ENCODE results near the gene MCMBP. TPM values are rescaled to one million over a fixed set of nuclear protein-coding genes. Genes with fewer than 3 reads are reported as not detected.

Gene MCMBP
- total RNA-seq, 1 donor from 2014 or later = 24.5 TPM

DNA sequence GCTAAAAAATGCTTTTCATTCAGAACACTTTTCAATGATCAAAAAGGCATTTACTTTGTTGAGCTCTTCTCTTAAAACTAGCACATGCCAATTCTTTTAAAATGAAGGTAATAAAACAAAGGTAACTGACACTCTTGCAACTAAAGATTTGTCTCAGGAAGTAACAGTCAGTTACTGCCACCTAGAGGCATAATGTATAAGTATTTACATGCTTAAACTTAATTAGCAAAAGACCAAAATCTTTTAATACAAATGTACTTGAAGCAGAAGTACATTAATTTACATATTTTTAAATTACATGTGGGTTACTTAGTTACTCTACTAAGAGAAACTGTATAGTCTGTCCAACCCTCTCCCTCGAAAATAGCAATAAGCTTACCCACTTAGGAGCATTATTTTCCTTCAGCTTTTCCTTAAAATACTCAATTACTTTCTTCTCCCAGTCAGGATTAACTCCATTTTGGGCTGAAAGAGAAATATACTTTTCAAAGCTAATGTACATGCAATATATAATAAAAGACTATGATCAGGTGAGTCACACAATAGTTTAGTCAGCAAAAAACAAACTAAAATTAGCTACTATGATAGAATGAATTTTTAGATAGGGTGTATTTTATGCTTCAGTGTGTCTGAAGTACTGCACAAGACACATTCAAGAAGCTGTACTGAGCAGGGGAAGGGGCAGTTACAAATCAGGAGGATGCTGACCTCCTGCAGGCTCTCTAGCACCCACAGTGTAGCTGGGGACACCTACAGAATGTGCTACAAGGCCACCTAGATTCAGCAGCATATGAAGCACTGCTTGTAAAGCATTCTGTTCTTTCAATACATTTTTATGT lies 13.0 kb downstream of the MCMBP start:
- no peak overlapping the region for H3K4me3 ChIP-seq
- TF ChIP-seq CTCF (IDR thresholded peaks at IDR 0.05; ENCODE audit: borderline replicate concordance) = peak; percentile 75
- intact Hi-C loops (cut with micrococcal nuclease) = loop anchor here (5.0 to 10.0 kb wide), 2 partner anchors 107 to 175 kb away; no protein-coding TSS in a partner anchor
- no peak for DNase-seq
- H3K4me1 ChIP-seq = peaks cover 7% of the 10 kb centered on the region
- H3K36me3 ChIP-seq = peaks cover 40% of the 10 kb centered on the region
- H3K27ac ChIP-seq (replicated peaks) = no peak overlapping the region
- H3K27me3 ChIP-seq (ENCODE audit: low read depth) = no peaks in the 10 kb centered on the region
- peaks cover 4% of the 10 kb centered on the region for H3K9me3 ChIP-seq (replicated peaks)

GRCh38 chr10:119858063-119858462 lies 14.6 kb downstream of the MCMBP start:
- no peak for TF ChIP-seq CTCF (IDR thresholded peaks at IDR 0.05; ENCODE audit: borderline replicate concordance)
- peaks cover 52% of the 10 kb centered on the region for H3K36me3 ChIP-seq
- no peaks in the 10 kb centered on the region for H3K27me3 ChIP-seq (ENCODE audit: low read depth)
- DNase-seq = no peak
- no peaks in the 10 kb centered on the region for H3K9me3 ChIP-seq (replicated peaks)
- H3K4me3 ChIP-seq = no peak overlapping the region
- peaks cover 7% of the 10 kb centered on the region for H3K4me1 ChIP-seq
- no peak overlapping the region for H3K27ac ChIP-seq (replicated peaks)
- intact Hi-C loops (cut with micrococcal nuclease) = loop anchor here (5.0 to 10.0 kb wide), 2 partner anchors 106 to 173 kb away; no protein-coding TSS in a partner anchor

DNA sequence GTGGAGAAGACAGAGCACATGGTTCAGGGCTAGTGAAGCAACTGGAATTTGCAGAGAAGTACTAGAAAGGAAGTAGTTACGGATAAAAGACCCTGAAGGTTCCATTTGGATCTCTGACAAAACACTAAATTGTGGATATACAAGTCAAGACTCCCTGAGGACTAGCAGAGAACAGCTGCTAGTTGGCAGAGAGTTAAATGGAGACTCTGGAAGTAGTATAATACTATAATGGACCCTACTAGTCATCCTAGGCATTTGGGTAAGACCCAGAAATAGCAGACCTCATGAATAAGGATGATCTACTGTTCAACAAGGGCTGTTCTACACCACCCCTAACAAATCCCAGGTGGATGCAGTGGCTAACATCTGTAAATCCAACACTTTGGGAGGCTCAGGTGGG lies 19.1 kb downstream of the MCMBP start:
- no peak for TF ChIP-seq CTCF (IDR thresholded peaks at IDR 0.05; ENCODE audit: borderline replicate concordance)
- H3K36me3 ChIP-seq = peaks cover 90% of the 10 kb centered on the region
- H3K9me3 ChIP-seq (replicated peaks) = no peaks in the 10 kb centered on the region
- no peaks in the 10 kb centered on the region for H3K27me3 ChIP-seq (ENCODE audit: low read depth)
- intact Hi-C loops (cut with micrococcal nuclease) = loop anchor here (10.0 kb wide), 1 partner anchor 169 kb away; no protein-coding TSS in a partner anchor
- H3K27ac ChIP-seq (replicated peaks) = no peak overlapping the region
- H3K4me3 ChIP-seq = no peak overlapping the region
- no peak for DNase-seq
- peaks cover 7% of the 10 kb centered on the region for H3K4me1 ChIP-seq

- Histone ChIP-seq H3K4me1 (peaks cover 7% of the 10 kb centered on the region), H3K36me3 (peaks cover 90% of the 10 kb centered on the region), H3K4me3 (no peak overlapping the region), H3K9me3 (replicated peaks) (no peaks in the 10 kb centered on the region), H3K27me3 (ENCODE audit: low read depth) (no peaks in the 10 kb centered on the region), H3K27ac (replicated peaks) (no peak overlapping the region)
- intact Hi-C loops (cut with micrococcal nuclease) = loop anchor here (10.0 kb wide), 1 partner anchor 168 kb away; no protein-coding TSS in a partner anchor
- no peak for DNase-seq
- TF ChIP-seq CTCF (IDR thresholded peaks at IDR 0.05; ENCODE audit: borderline replicate concordance) = no peak
These were observed 19.8 kb downstream of the MCMBP start for GRCh38 chr10:119852822-119853221.

- DNase-seq = no peak
- Histone ChIP-seq H3K27me3 (ENCODE audit: low read depth) (no peaks in the 10 kb centered on the region), H3K4me1 (peaks cover 7% of the 10 kb centered on the region), H3K27ac (replicated peaks) (no peak overlapping the region), H3K9me3 (replicated peaks) (no peaks in the 10 kb centered on the region), H3K36me3 (peaks cover 92% of the 10 kb centered on the region), H3K4me3 (no peak overlapping the region)
- intact Hi-C loops (cut with micrococcal nuclease) = loop anchor here (10.0 kb wide), 1 partner anchor 167 kb away; no protein-coding TSS in a partner anchor
- no peak for TF ChIP-seq CTCF (IDR thresholded peaks at IDR 0.05; ENCODE audit: borderline replicate concordance)
These were observed 20.4 kb downstream of the MCMBP start for GRCh38 chr10:119852277-119852676.
